CD14-positive monocyte (primary cell): Measurements from ENCODE around the gene CIRBP. TPM values are rescaled to one million over a fixed set of nuclear protein-coding genes. Genes with fewer than 3 reads are reported as not detected.

Experiments used
- DNase-seq, 3 donors: peaks; one replicate each; pipeline ENCODE4 v3.0.0-alpha.2; 2011 to 2022
- H2AFZ ChIP-seq: 2 replicates; pipeline ENCODE4 v1.6.0; 2012; ENCODE audit warnings: mild to moderate bottlenecking, low read depth, low read length, inconsistent platforms; ENCODE audit not compliant: insufficient read depth, poor library complexity, severe bottlenecking
- H3K27ac ChIP-seq, 2 donors: 1 replicate in 1 of 2; 2 replicates in 1 of 2; pipeline ENCODE4 v1.5.1; 2012 to 2013; ENCODE audit warnings: low read length in 2 of 2, control low read depth in 1 of 2, inconsistent platforms in 1 of 2, low read depth in 1 of 2, mild to moderate bottlenecking in 1 of 2
- H3K27me3 ChIP-seq, 2 donors: one replicate each; pipeline versions ENCODE4 v1.6.0 to v1.6.1; 2011 to 2013; ENCODE audit warnings: low read length in 2 of 2; ENCODE audit not compliant: control insufficient read depth in 2 of 2, insufficient read depth in 2 of 2
- H3K36me3 ChIP-seq, 2 donors: replicated peaks in 1 of 2; 1 replicate in 1 of 2; 2 replicates in 1 of 2; pipeline versions ENCODE4 v1.5.1 to v1.6.1; 2012 to 2013; ENCODE audit warnings: low read length in 2 of 2, control low read depth in 1 of 2, inconsistent platforms in 1 of 2, mild to moderate bottlenecking in 1 of 2; ENCODE audit not compliant: insufficient read depth in 2 of 2, control insufficient read depth in 1 of 2
- H3K4me1 ChIP-seq, 2 donors: 1 replicate in 1 of 2; 2 replicates in 1 of 2; pipeline versions ENCODE4 v1.5.1 to v1.6.1; 2012 to 2013; ENCODE audit warnings: low read length in 2 of 2, control low read depth in 1 of 2, inconsistent platforms in 1 of 2, mild to moderate bottlenecking in 1 of 2, moderate library complexity in 1 of 2; ENCODE audit not compliant: insufficient read depth in 2 of 2, control insufficient read depth in 1 of 2
- H3K4me2 ChIP-seq: replicated peaks from 2 replicates; pipeline ENCODE3; 2012; ENCODE audit warnings: low read length, moderate library complexity, mild to moderate bottlenecking; ENCODE audit not compliant: poor library complexity, severe bottlenecking; ENCODE audit errors: extremely low read depth
- H3K4me3 ChIP-seq, 3 experiments: fragments of 200-600 bp in 1 of 3; sonication (generic) in 1 of 3; replicated peaks in 1 of 3; 1 replicate in 2 of 3; 2 replicates in 1 of 3; pipeline ENCODE4 v1.5.1; 2011 to 2013; ENCODE audit warnings: low read length in 3 of 3, mild to moderate bottlenecking in 3 of 3, control low read depth in 2 of 3, low read depth in 2 of 3, inconsistent platforms in 1 of 3, moderate library complexity in 1 of 3
- H3K79me2 ChIP-seq: 2 replicates; pipeline ENCODE4 v1.6.0; 2012; ENCODE audit warnings: mild to moderate bottlenecking, control low read depth, inconsistent platforms, low read length, moderate library complexity; ENCODE audit not compliant: insufficient read depth
- H3K9ac ChIP-seq: 2 replicates; pipeline ENCODE4 v1.6.0; 2017; ENCODE audit warnings: low read length, mild to moderate bottlenecking; ENCODE audit not compliant: insufficient read depth, poor library complexity, severe bottlenecking
- H3K9me3 ChIP-seq, 2 donors: replicated peaks in 1 of 2; 1 replicate in 1 of 2; 2 replicates in 1 of 2; pipeline versions ENCODE4 v1.5.1 to v1.6.1; 2012 to 2013; ENCODE audit warnings: low read length in 2 of 2, control low read depth in 1 of 2; ENCODE audit not compliant: control insufficient read depth in 1 of 2, insufficient read depth in 1 of 2
- H4K20me1 ChIP-seq: 2 replicates; pipeline ENCODE4 v1.6.0; 2012; ENCODE audit warnings: mild to moderate bottlenecking, low read length, control low read depth, moderate library complexity; ENCODE audit not compliant: insufficient read depth
- H3K27ac Mint-ChIP-seq, 7 donors: one replicate each; pipeline ENCODE4 v1.8.0; 2020; ENCODE audit warnings: mild to moderate bottlenecking in 7 of 7, mixed read lengths in 7 of 7, moderate library complexity in 6 of 7, inconsistent platforms in 2 of 7
- H3K27me3 Mint-ChIP-seq, 3 donors: one replicate each; pipeline ENCODE4 v1.8.0; 2021 to 2022; ENCODE audit warnings: low read depth in 3 of 3, mild to moderate bottlenecking in 3 of 3, mixed read lengths in 3 of 3, moderate library complexity in 3 of 3, inconsistent platforms in 1 of 3
- H3K36me3 Mint-ChIP-seq, 2 donors: one replicate each; pipeline ENCODE4 v1.8.0; 2020; ENCODE audit warnings: mixed read lengths in 2 of 2, inconsistent platforms in 1 of 2, mild to moderate bottlenecking in 1 of 2
- H3K4me1 Mint-ChIP-seq: one replicate; pipeline ENCODE4 v1.8.0; 2020; ENCODE audit warnings: mild to moderate bottlenecking, mixed read lengths
- H3K4me3 Mint-ChIP-seq, 2 donors: one replicate each; pipeline ENCODE4 v1.8.0; 2020; ENCODE audit warnings: mild to moderate bottlenecking in 2 of 2, mixed read lengths in 2 of 2, moderate library complexity in 1 of 2
- H3K9me3 Mint-ChIP-seq, 7 donors: one replicate each; pipeline ENCODE4 v1.8.0; 2020 to 2022; ENCODE audit warnings: mixed read lengths in 7 of 7, mild to moderate bottlenecking in 6 of 7, moderate library complexity in 6 of 7, inconsistent platforms in 2 of 7
- WGBS: methylation state at CpG from one replicate; pipeline ENCODE4 v1.1.5; 2013; ENCODE audit warnings: missing lambda C conversion rate; ENCODE audit not compliant: insufficient coverage; 5-methylcytosine and 5-hydroxymethylcytosine counted together
- intact Hi-C, 2 donors: fragments of 100-400 bp; cut with micrococcal nuclease; formaldehyde crosslinking; loops; one replicate each; pipeline versions ENCODE4 v1.15.0 to v1.15.1; 2023
- polyA plus RNA-seq, 3 donors: library from polyadenylated mRNA; depleted of rRNA in 1 of 3; unstranded in 2 of 3; stranded (reverse) in 1 of 3; fragments of 300-500 nt in 2 of 3; fragments of >200 nt in 1 of 3; fragmentation: Illumina TruSeq in 2 of 3; gene quantifications; 1 replicate in 2 of 3; 2 replicates in 1 of 3; pipeline ENCODE4 v1.2.3, GENCODE V29; 2012 to 2021
- TF ChIP-seq, protein P1 (sequence below): fragments of 200-600 bp; IDR thresholded peaks from one replicate; pipeline ENCODE4 v1.8.0; 2022; ENCODE audit warnings: antibody characterized with exemption, mild to moderate bottlenecking

CIRBP gene
- polyA plus RNA-seq, 3 donors, result 39.6 to 600 (median 51.1) TPM

DNA sequence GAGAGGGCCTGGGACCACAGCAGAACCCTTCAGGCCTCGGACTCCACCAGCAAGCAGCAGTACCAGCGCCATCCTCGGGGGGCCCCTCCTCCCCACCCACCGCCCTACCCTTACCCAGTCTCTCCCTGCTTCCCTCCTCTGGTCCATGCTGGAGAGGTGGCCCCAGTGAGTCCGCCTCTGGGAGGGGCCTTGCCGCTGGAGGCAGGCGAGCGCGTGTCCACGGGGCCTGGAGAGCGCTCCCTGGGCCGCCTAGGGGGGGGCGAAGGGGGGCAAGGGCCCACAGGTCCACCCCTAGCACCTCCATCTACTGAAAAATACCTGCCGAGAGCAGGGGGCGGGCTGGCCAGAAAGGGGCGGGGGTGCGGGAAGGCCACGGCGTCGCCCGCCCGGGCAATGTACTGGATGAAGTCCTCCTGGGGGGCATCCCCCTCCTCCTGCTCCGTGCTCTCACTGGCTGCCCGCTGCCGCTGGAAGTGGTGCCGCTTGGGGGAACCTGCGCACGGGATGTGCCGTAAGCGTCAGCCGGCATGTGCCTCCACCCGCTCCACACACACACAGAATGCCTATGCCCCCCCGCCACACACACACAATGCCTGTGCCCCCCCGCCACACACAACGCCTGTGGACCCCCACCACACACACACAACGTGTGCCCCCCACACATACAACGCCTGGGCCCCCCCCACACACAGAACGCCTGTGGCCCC, 38.2 kb upstream of the CIRBP start:
- Histone ChIP-seq H3K27ac (no peak overlapping the region), H3K36me3 (peaks cover 7 to 22% of the 10 kb centered on the region in 2 donors), H3K27me3 (peaks cover 0 to 8% of the 10 kb centered on the region in 2 donors), H3K9ac (no peak overlapping the region), H4K20me1 (peaks cover 7% of the 10 kb centered on the region), H3K9me3 (no peaks in the 10 kb centered on the region), H2AFZ (no peak overlapping the region), H3K4me3 (no peak overlapping the region), H3K4me1 (no peaks in the 10 kb centered on the region), H3K79me2 (no peaks in the 10 kb centered on the region), H3K4me2 (no peak overlapping the region)
- peaks cover 9 to 17% (median 13%) of the 10 kb centered on the region in 3 donors for H3K27me3 Mint-ChIP-seq
- WGBS, result 81% methylated on average over 25 of the region's 38 CpGs
- no peak for DNase-seq
- H3K9me3 Mint-ChIP-seq, result peaks cover 0 to 10% (median 3%) of the 10 kb centered on the region in 7 donors
- peaks cover 5 to 11% of the 10 kb centered on the region in 2 donors for H3K36me3 Mint-ChIP-seq
- no peak overlapping the region for H3K4me3 Mint-ChIP-seq
- intact Hi-C loops, result no loop called here
- H3K27ac Mint-ChIP-seq, result no peak overlapping the region
- H3K4me1 Mint-ChIP-seq, result peaks cover 6% of the 10 kb centered on the region
- TF ChIP-seq, protein P1, sequence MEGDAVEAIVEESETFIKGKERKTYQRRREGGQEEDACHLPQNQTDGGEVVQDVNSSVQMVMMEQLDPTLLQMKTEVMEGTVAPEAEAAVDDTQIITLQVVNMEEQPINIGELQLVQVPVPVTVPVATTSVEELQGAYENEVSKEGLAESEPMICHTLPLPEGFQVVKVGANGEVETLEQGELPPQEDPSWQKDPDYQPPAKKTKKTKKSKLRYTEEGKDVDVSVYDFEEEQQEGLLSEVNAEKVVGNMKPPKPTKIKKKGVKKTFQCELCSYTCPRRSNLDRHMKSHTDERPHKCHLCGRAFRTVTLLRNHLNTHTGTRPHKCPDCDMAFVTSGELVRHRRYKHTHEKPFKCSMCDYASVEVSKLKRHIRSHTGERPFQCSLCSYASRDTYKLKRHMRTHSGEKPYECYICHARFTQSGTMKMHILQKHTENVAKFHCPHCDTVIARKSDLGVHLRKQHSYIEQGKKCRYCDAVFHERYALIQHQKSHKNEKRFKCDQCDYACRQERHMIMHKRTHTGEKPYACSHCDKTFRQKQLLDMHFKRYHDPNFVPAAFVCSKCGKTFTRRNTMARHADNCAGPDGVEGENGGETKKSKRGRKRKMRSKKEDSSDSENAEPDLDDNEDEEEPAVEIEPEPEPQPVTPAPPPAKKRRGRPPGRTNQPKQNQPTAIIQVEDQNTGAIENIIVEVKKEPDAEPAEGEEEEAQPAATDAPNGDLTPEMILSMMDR, result no peak

DNA sequence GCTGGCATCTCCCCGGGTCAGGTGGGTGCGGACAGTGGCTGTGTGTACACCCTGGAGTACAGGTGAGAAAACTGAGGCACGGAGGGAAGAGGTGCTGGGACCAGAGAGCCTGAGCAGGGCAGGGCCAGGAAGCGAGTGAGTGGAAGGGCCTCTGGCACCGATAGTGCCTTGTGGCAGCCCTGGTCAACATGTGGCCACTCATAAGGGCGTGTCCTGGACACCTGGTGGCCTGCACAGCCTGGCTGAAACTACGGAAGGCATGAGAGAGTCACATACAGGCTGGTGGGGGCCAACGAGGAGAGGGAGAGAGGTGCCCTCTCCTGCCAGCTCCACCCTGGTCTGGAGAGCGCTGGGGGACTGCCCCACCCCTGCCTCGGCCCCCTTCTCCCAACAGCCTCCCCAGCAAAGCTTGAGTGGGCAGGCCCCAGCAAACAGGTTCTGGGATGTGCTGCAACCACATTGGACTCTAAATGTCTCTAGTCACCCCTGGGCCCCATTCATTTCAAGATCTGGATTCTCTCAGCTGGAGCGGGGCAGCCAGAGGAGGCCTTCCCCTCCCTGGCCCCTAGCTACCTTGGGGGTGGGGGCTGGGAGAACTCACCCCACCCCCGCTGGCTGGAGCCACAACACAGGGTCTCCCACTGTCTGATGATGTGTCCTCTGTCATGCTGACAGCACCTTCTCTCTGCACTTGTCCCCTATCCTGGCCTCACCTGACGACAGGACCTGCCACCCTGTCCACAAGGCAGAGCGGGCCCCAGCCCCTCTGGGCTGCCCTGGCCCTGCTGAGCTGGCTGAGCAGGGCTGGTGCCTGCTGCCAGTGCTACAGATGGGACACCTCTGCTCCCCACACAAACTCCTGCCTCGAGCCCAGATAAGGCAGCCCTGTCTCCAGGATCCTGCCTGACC, 37.1 kb upstream of the CIRBP start:
- no peak overlapping the region for H3K4me3 ChIP-seq
- H3K4me1 ChIP-seq, result peaks cover under 1 to 3% of the 10 kb centered on the region in 2 donors
- Mint-ChIP-seq H3K27ac (peak overlapping the region in 4 of 7 donors; percentile 27 to 72 (median 48)), H3K36me3 (peaks cover 5 to 10% of the 10 kb centered on the region in 2 donors), H3K27me3 (peaks cover 10 to 26% (median 20%) of the 10 kb centered on the region in 3 donors), H3K4me3 (no peak overlapping the region), H3K9me3 (peaks cover 0 to 13% (median 3%) of the 10 kb centered on the region in 7 donors), H3K4me1 (peaks cover 6% of the 10 kb centered on the region)
- peaks cover 0 to 11% of the 10 kb centered on the region in 2 donors for H3K36me3 ChIP-seq
- no peaks in the 10 kb centered on the region for H3K9me3 ChIP-seq
- 84% methylated on average over 12 of the region's 15 CpGs for WGBS
- no peak for DNase-seq
- H3K79me2 ChIP-seq, result no peaks in the 10 kb centered on the region
- TF ChIP-seq, protein P1, result no peak
- intact Hi-C loops, result no loop called here
- H2AFZ ChIP-seq, result no peak overlapping the region
- H4K20me1 ChIP-seq, result no peaks in the 10 kb centered on the region
- no peak overlapping the region for H3K9ac ChIP-seq
- H3K27ac ChIP-seq, result no peak overlapping the region
- peaks cover 6 to 17% of the 10 kb centered on the region in 2 donors for H3K27me3 ChIP-seq
- H3K4me2 ChIP-seq, result no peak overlapping the region
